ENCODE measurements around the gene TUBA1C. TPM values are rescaled to one million over a fixed set of nuclear protein-coding genes. Genes with fewer than 3 reads are reported as not detected.
"Not testable (repeated sequence)": the region's sequence is repeated elsewhere in the genome, so short reads cannot be mapped to it uniquely, and the experiment has no call there.

TUBA1C gene
- total RNA-seq, 4 donors from 2014 or later = 53.9 to 130 (median 72.5) TPM

GRCh38 chr12:49304161-49304560 lies 39.3 kb downstream of the TUBA1C start:
- intact Hi-C loops (cut with DNase I; ENCODE audit: low total_unique reads) = no loop called here
- H3K4me3 ChIP-seq = no peak overlapping the region
- H3K27me3 ChIP-seq = peaks cover 4 to 11% (median 9%) of the 10 kb centered on the region in 3 donors
- ATAC-seq (no peak), DNase-seq (no peak)
- TF ChIP-seq CTCF (IDR thresholded peaks at IDR 0.05 in 4 of 5, conservative IDR thresholded peaks at IDR 0.05 in 1 of 5) = no peak
- TF ChIP-seq POLR2A (IDR thresholded peaks at IDR 0.05) = no peak
- no peak overlapping the region for H3K27ac ChIP-seq
- no peaks in the 10 kb centered on the region for H3K9me3 ChIP-seq
- in situ Hi-C loops (cut with MboI; ENCODE audit: low sequenced_read_pairs in 4 of 4) = no loop called here
- H3K4me1 ChIP-seq = no peaks in the 10 kb centered on the region
- no peaks in the 10 kb centered on the region for H3K36me3 ChIP-seq

- H3K4me3 ChIP-seq = no peak overlapping the region
- peaks cover 0 to 7% (median 5%) of the 10 kb centered on the region in 3 donors for H3K27me3 ChIP-seq
- in situ Hi-C loops (cut with MboI; ENCODE audit: low sequenced_read_pairs in 4 of 4) (no loop called here), intact Hi-C loops (cut with DNase I; ENCODE audit: low total_unique reads) (no loop called here)
- H3K9me3 ChIP-seq = no peaks in the 10 kb centered on the region
- no peaks in the 10 kb centered on the region for H3K4me1 ChIP-seq
- no peak for TF ChIP-seq CTCF (IDR thresholded peaks at IDR 0.05 in 4 of 5, conservative IDR thresholded peaks at IDR 0.05 in 1 of 5)
- TF ChIP-seq POLR2A (IDR thresholded peaks at IDR 0.05) = no peak
- H3K27ac ChIP-seq = no peak overlapping the region
- H3K36me3 ChIP-seq = no peaks in the 10 kb centered on the region
- DNase-seq (no peak), ATAC-seq (no peak)
Measured at GRCh38 chr12:49305762-49306510, 41.1 kb downstream of the TUBA1C start.

- Histone ChIP-seq H3K4me3 (no peak overlapping the region), H3K27ac (no peak overlapping the region), H3K9me3 (no peaks in the 10 kb centered on the region), H3K4me1 (no peaks in the 10 kb centered on the region), H3K36me3 (no peaks in the 10 kb centered on the region), H3K27me3 (no peaks in the 10 kb centered on the region)
- TF ChIP-seq POLR2A (IDR thresholded peaks at IDR 0.05) = no peak
- intact Hi-C loops (cut with DNase I; ENCODE audit: low total_unique reads) = no loop called here
- DNase-seq = no peak
- ATAC-seq = no peak
- in situ Hi-C loops (cut with MboI; ENCODE audit: low sequenced_read_pairs in 4 of 4) = no loop called here
Measured at GRCh38 chr12:49309386-49309785, 44.5 kb downstream of the TUBA1C start.

- H3K4me1 ChIP-seq; H3K27me3 ChIP-seq; DNase-seq; intact Hi-C loops (cut with DNase I; ENCODE audit: low total_unique reads); in situ Hi-C loops (cut with MboI; ENCODE audit: low sequenced_read_pairs in 4 of 4); H3K27ac ChIP-seq; H3K9me3 ChIP-seq; H3K4me3 ChIP-seq; H3K36me3 ChIP-seq; ATAC-seq: not testable (repeated sequence)
Measured at GRCh38 chr12:49310451-49311000, 45.6 kb downstream of the TUBA1C start.

DNA sequence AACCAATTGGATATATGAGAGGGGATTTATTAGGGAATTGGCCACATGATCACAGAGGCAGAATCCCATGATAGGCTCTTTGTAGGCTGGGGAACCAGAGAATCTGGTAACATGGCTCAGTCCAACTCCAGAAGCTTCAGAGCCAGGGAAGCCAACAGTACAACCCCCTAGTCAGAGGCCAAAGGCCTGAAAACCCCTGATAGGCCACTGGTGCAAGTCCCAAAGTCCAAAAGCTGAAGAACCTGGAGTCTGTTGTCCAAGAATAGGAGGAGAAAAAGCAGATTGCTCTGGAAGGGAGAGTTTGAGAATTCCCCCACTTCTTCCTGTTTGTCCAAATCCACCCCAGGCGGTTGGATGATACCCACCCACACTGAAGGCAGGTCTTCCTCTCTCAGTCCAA lies 49.9 kb downstream of the TUBA1C start:
- H3K4me3 ChIP-seq = no peak overlapping the region
- ATAC-seq (no peak), DNase-seq (no peak)
- no peaks in the 10 kb centered on the region for H3K9me3 ChIP-seq
- no peak overlapping the region for H3K27ac ChIP-seq
- H3K4me1 ChIP-seq = no peaks in the 10 kb centered on the region
- H3K27me3 ChIP-seq = no peaks in the 10 kb centered on the region
- in situ Hi-C loops (cut with MboI; ENCODE audit: low sequenced_read_pairs in 4 of 4) = no loop called here
- intact Hi-C loops (cut with DNase I; ENCODE audit: low total_unique reads) = no loop called here
- TF ChIP-seq POLR2A (IDR thresholded peaks at IDR 0.05) (no peak), CTCF (IDR thresholded peaks at IDR 0.05 in 4 of 5, conservative IDR thresholded peaks at IDR 0.05 in 1 of 5) (no peak)
- no peaks in the 10 kb centered on the region for H3K36me3 ChIP-seq

GRCh38 chr12:49317118-49317517 lies 52.2 kb downstream of the TUBA1C start:
- ATAC-seq; DNase-seq; H3K27me3 ChIP-seq; H3K4me3 ChIP-seq; intact Hi-C loops (cut with DNase I; ENCODE audit: low total_unique reads); H3K27ac ChIP-seq; in situ Hi-C loops (cut with MboI; ENCODE audit: low sequenced_read_pairs in 4 of 4); H3K4me1 ChIP-seq; H3K36me3 ChIP-seq; H3K9me3 ChIP-seq: not testable (repeated sequence)

DNA sequence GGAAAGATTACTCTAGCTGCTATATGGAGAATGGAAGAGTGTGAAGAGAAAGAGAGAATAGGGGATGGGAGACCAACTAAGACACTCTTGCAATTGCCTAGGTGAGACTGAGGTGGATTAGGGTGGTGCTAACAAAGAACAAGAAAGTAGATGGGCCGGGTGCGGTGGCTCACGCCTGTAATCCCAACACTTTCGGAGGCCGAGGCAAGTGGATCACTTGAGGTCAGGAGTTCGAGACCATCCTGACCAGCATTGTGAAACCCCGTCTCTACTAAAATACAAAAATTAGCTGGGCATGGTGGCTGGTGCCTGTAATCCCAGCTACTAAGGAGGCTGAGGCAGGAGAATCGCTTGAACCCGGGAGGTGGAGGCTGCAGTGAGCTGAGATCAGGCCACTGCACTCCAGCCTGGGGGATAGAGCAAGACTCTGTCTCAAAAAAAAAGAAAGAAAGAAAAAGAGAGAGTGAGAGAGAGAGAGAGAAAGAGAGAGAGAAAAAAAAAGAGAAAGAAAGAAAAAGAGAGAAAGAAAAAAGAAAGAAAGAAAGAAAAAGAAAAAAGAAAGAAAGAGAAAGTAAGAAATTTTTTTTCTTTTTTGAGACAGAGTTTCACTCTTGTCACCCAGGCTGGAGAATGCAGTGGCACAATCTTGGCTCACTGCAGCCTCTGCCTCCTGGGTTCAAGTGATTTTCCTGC lies 55.7 kb downstream of the TUBA1C start:
- H3K27me3 ChIP-seq; in situ Hi-C loops (cut with MboI; ENCODE audit: low sequenced_read_pairs in 4 of 4); ATAC-seq: not testable (repeated sequence)

More for the DNA sequence above, 55.7 kb downstream of the TUBA1C start:
- DNase-seq; intact Hi-C loops (cut with DNase I; ENCODE audit: low total_unique reads); H3K4me1 ChIP-seq; H3K4me3 ChIP-seq; H3K36me3 ChIP-seq; H3K27ac ChIP-seq; H3K9me3 ChIP-seq: not testable (repeated sequence)

Measured in gastrocnemius medialis (tissue), 4 donors.